Glutamatergic neuron (in vitro differentiated cells): Measurements from ENCODE around the gene HHIPL1. TPM values are rescaled to one million over a fixed set of nuclear protein-coding genes. Genes with fewer than 3 reads are reported as not detected.
A peak's percentile ranks its signal among the peaks of the same experiment; 100 is the strongest.

ENCODE experiments used
- DNase-seq: peaks from one replicate; pipeline ENCODE4 v3.0.0; 2022
- H3K27ac Mint-ChIP-seq: one replicate; pipeline ENCODE4 v1.8.0; 2020; ENCODE audit warnings: mild to moderate bottlenecking, mixed read lengths, inconsistent platforms; ENCODE audit not compliant: unreplicated experiment
- H3K27me3 Mint-ChIP-seq: one replicate; pipeline ENCODE4 v1.8.0; 2020; ENCODE audit warnings: mild to moderate bottlenecking, moderate library complexity, mixed read lengths, inconsistent platforms; ENCODE audit not compliant: unreplicated experiment
- H3K36me3 Mint-ChIP-seq: one replicate; pipeline ENCODE4 v1.8.0; 2020; ENCODE audit warnings: mild to moderate bottlenecking, mixed read lengths, inconsistent platforms; ENCODE audit not compliant: unreplicated experiment
- H3K4me1 Mint-ChIP-seq: one replicate; pipeline ENCODE4 v1.8.0; 2020; ENCODE audit warnings: mild to moderate bottlenecking, low read depth, mixed read lengths, inconsistent platforms; ENCODE audit not compliant: unreplicated experiment
- H3K4me3 Mint-ChIP-seq: one replicate; pipeline ENCODE4 v1.8.0; 2020; ENCODE audit warnings: mild to moderate bottlenecking, mixed read lengths, inconsistent platforms; ENCODE audit not compliant: unreplicated experiment
- H3K9me3 Mint-ChIP-seq: one replicate; pipeline ENCODE4 v1.8.0; 2020; ENCODE audit warnings: mild to moderate bottlenecking, moderate library complexity, mixed read lengths, inconsistent platforms; ENCODE audit not compliant: unreplicated experiment
- CTCF ChIP-seq: fragments of 200-600 bp; sonication (generic); IDR thresholded peaks from one replicate; pipeline ENCODE4 v1.5.0; 2021; ENCODE audit not compliant: partially characterized antibody, unreplicated experiment
- total RNA-seq: library from RNA; stranded (reverse); fragmentation: NEBNext Ultra II Directional; extraction: Animal tissue kit (Norgen Biotek cat#: 25700); gene quantifications from one replicate; pipeline ENCODE4 v1.2.1, GENCODE V29; 2021; ENCODE audit not compliant: unreplicated experiment

Gene HHIPL1
- total RNA-seq, 1 donor from 2014 or later, result 0.47 TPM

- Mint-ChIP-seq H3K36me3 (no peaks in the 10 kb centered on the region), H3K4me3 (no peak overlapping the region), H3K4me1 (peaks cover 5% of the 10 kb centered on the region), H3K9me3 (peaks cover 2% of the 10 kb centered on the region), H3K27ac (no peak overlapping the region), H3K27me3 (peaks cover 11% of the 10 kb centered on the region)
- no peak for TF ChIP-seq CTCF
- no peak for DNase-seq
Measured at GRCh38 chr14:99624024-99624423, 20.9 kb upstream of the HHIPL1 start.

GRCh38 chr14:99624971-99625370 lies 20.0 kb upstream of the HHIPL1 start:
- DNase-seq, result no peak
- no peak overlapping the region for H3K27ac Mint-ChIP-seq
- no peak overlapping the region for H3K4me3 Mint-ChIP-seq
- H3K9me3 Mint-ChIP-seq, result peaks cover 2% of the 10 kb centered on the region
- H3K27me3 Mint-ChIP-seq, result peaks cover 11% of the 10 kb centered on the region
- H3K4me1 Mint-ChIP-seq, result peaks cover 5% of the 10 kb centered on the region
- no peak for TF ChIP-seq CTCF
- no peaks in the 10 kb centered on the region for H3K36me3 Mint-ChIP-seq

- peaks cover 12% of the 10 kb centered on the region for H3K27me3 Mint-ChIP-seq
- H3K4me1 Mint-ChIP-seq, result peaks cover 5% of the 10 kb centered on the region
- peaks cover 2% of the 10 kb centered on the region for H3K9me3 Mint-ChIP-seq
- H3K36me3 Mint-ChIP-seq, result no peaks in the 10 kb centered on the region
- no peak for TF ChIP-seq CTCF
- no peak for DNase-seq
- H3K4me3 Mint-ChIP-seq, result no peak overlapping the region
- no peak overlapping the region for H3K27ac Mint-ChIP-seq
Measured at GRCh38 chr14:99625476-99625875, 19.5 kb upstream of the HHIPL1 start.

GRCh38 chr14:99626041-99626648 lies 18.8 kb upstream of the HHIPL1 start:
- Mint-ChIP-seq H3K36me3 (no peaks in the 10 kb centered on the region), H3K27ac (no peak overlapping the region), H3K4me1 (peaks cover 5% of the 10 kb centered on the region), H3K9me3 (peaks cover 2% of the 10 kb centered on the region), H3K27me3 (peaks cover 12% of the 10 kb centered on the region), H3K4me3 (no peak overlapping the region)
- no peak for TF ChIP-seq CTCF
- no peak for DNase-seq

GRCh38 chr14:99627100-99627499 lies 17.8 kb upstream of the HHIPL1 start:
- H3K27me3 Mint-ChIP-seq, result peaks cover 12% of the 10 kb centered on the region
- TF ChIP-seq CTCF, result no peak
- H3K4me1 Mint-ChIP-seq, result peaks cover 3% of the 10 kb centered on the region
- no peak overlapping the region for H3K4me3 Mint-ChIP-seq
- no peaks in the 10 kb centered on the region for H3K36me3 Mint-ChIP-seq
- no peak for DNase-seq
- peak overlapping the region; percentile 49 for H3K27ac Mint-ChIP-seq
- peaks cover 2% of the 10 kb centered on the region for H3K9me3 Mint-ChIP-seq
